A673 (cell line): ENCODE results near the gene OSM.

ENCODE experiments used
- EZH2 ChIP-seq: fragments of 200-600 bp; sonication (generic); IDR thresholded peaks from 2 replicates; pipeline ENCODE4 v1.6.1; 2017; ENCODE audit warnings: borderline replicate concordance, low read depth, mild to moderate bottlenecking, mixed read lengths, antibody characterized with exemption, low read length; ENCODE audit not compliant: poor library complexity, severe bottlenecking
- TF ChIP-seq, protein P1 (sequence below): fragments of 300-800, 200-600 bp; sonication (generic); conservative IDR thresholded peaks from 2 replicates; pipeline ENCODE4 v1.5.1; 2017; ENCODE audit warnings: low read depth, mild to moderate bottlenecking, antibody characterized with exemption, low read length, moderate library complexity, mixed read lengths

GRCh38 chr22:30262112-30262511 is 4.5 kb downstream of the OSM start:
- TF ChIP-seq, protein P1, sequence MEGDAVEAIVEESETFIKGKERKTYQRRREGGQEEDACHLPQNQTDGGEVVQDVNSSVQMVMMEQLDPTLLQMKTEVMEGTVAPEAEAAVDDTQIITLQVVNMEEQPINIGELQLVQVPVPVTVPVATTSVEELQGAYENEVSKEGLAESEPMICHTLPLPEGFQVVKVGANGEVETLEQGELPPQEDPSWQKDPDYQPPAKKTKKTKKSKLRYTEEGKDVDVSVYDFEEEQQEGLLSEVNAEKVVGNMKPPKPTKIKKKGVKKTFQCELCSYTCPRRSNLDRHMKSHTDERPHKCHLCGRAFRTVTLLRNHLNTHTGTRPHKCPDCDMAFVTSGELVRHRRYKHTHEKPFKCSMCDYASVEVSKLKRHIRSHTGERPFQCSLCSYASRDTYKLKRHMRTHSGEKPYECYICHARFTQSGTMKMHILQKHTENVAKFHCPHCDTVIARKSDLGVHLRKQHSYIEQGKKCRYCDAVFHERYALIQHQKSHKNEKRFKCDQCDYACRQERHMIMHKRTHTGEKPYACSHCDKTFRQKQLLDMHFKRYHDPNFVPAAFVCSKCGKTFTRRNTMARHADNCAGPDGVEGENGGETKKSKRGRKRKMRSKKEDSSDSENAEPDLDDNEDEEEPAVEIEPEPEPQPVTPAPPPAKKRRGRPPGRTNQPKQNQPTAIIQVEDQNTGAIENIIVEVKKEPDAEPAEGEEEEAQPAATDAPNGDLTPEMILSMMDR, result no peak
- no peak for TF ChIP-seq EZH2
